NT2/D1 (cell line): ENCODE results near the gene ARL5C.

ENCODE experiments used
- DNase-seq: peaks from one replicate; pipeline ENCODE4 v3.0.0-alpha.2; 2011; ENCODE audit warnings: low read depth, low spot score
- H3K27me3 ChIP-seq: 2 replicates; pipeline ENCODE4 v1.6.0; 2011; ENCODE audit warnings: mild to moderate bottlenecking; ENCODE audit not compliant: insufficient read length, insufficient read depth
- H3K36me3 ChIP-seq: 2 replicates; pipeline ENCODE4 v1.6.1; 2011; ENCODE audit warnings: mild to moderate bottlenecking, low read length, mixed read lengths; ENCODE audit not compliant: insufficient read depth, insufficient read length
- H3K4me1 ChIP-seq: 2 replicates; pipeline ENCODE4 v1.5.1; 2011; ENCODE audit not compliant: insufficient read depth, insufficient read length
- H3K4me3 ChIP-seq: 2 replicates; pipeline ENCODE4 v1.5.1; 2011; ENCODE audit warnings: low read depth; ENCODE audit not compliant: insufficient read length
- H3K9ac ChIP-seq: 2 replicates; pipeline ENCODE4 v1.6.0; 2011; ENCODE audit warnings: low read depth; ENCODE audit not compliant: insufficient read length
- H3K9me3 ChIP-seq: 2 replicates; pipeline ENCODE4 v1.5.1; 2011; ENCODE audit warnings: mild to moderate bottlenecking, low read length; ENCODE audit not compliant: insufficient read depth
- SUZ12 ChIP-seq: IDR thresholded peaks from 2 replicates; pipeline ENCODE4 v1.6.1; 2011; ENCODE audit not compliant: insufficient read length, insufficient read depth; ENCODE audit errors: extremely low read depth
- YY1 ChIP-seq: IDR thresholded peaks from 2 replicates; pipeline ENCODE4 v1.6.1; 2011; ENCODE audit not compliant: insufficient read length, insufficient read depth
- ZNF274 ChIP-seq: IDR thresholded peaks from 2 replicates; pipeline ENCODE4 v1.6.1; 2011; ENCODE audit warnings: mild to moderate bottlenecking, low read depth, low read length

The ARL5C gene

DNA sequence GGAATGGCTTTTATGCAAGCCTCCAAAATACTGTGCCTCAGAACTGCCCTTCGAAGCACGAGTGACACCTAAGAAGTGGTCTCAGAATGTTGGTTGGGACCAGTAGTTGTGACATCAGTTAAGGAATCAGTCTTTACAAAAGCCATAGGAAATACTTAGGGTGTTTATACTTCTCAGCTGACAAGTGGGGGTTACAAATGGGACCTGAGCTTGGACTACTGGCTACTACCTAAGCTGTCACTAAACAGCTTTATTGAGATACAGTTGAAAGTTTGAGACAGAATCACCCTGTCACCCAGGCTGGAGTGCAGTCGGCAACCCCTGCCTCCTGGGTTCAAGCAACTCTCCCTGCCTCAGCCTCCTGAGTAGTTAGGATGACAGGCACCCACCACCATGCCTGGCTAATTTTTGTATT, 39.2 kb upstream of the ARL5C start:
- H3K4me3 ChIP-seq: no peak overlapping the region
- TF ChIP-seq SUZ12 (no peak), YY1 (no peak), ZNF274 (no peak)
- H3K9me3 ChIP-seq: no peaks in the 10 kb centered on the region
- no peak for DNase-seq
- H3K27me3 ChIP-seq: peaks cover 11% of the 10 kb centered on the region
- peaks cover 18% of the 10 kb centered on the region for H3K4me1 ChIP-seq
- peaks cover 51% of the 10 kb centered on the region for H3K36me3 ChIP-seq
- H3K9ac ChIP-seq: no peak overlapping the region

- H3K4me1 ChIP-seq: peaks cover 15% of the 10 kb centered on the region
- TF ChIP-seq YY1: no peak
- no peak for TF ChIP-seq SUZ12
Observed at GRCh38 chr17:39204245-39204644, 38.3 kb upstream of the ARL5C start.

GRCh38 chr17:39200957-39201510, 35.1 kb upstream of the ARL5C start:
- H3K36me3 ChIP-seq: peaks cover 51% of the 10 kb centered on the region
- H3K9ac ChIP-seq: peak overlapping the region; percentile 97
- H3K4me1 ChIP-seq: peaks cover 12% of the 10 kb centered on the region
- H3K4me3 ChIP-seq: peak overlapping the region; percentile 87
- no peaks in the 10 kb centered on the region for H3K9me3 ChIP-seq
- TF ChIP-seq YY1 (no peak), ZNF274 (no peak), SUZ12 (no peak)
- no peaks in the 10 kb centered on the region for H3K27me3 ChIP-seq
- DNase-seq: no peak

More at GRCh38 chr17:39204245-39204644, 38.3 kb upstream of the ARL5C start:
- H3K4me3 ChIP-seq: no peak overlapping the region
- DNase-seq: no peak
- no peaks in the 10 kb centered on the region for H3K9me3 ChIP-seq
- H3K9ac ChIP-seq: no peak overlapping the region
- peaks cover 51% of the 10 kb centered on the region for H3K36me3 ChIP-seq
- H3K27me3 ChIP-seq: peaks cover 2% of the 10 kb centered on the region

GRCh38 chr17:39200070-39200879, 34.3 kb upstream of the ARL5C start, which contains the start of gene RPL19:
TSS of gene RPL19 (plus strand) at chr17:39200283. CDS start at chr17:39200345, 62 bp downstream.
- peaks cover 19% of the 10 kb centered on the region for H3K4me1 ChIP-seq
- H3K36me3 ChIP-seq: peaks cover 48% of the 10 kb centered on the region
- peak within 1 kb of the TSS; percentile 87 for H3K4me3 ChIP-seq
- H3K27me3 ChIP-seq: no peaks in the 10 kb centered on the region
- H3K9me3 ChIP-seq: no peaks in the 10 kb centered on the region
- no peak for DNase-seq
- H3K9ac ChIP-seq: peak within 1 kb of the TSS; percentile 97
- TF ChIP-seq YY1 (no peak), SUZ12 (no peak), ZNF274 (no peak)

DNA sequence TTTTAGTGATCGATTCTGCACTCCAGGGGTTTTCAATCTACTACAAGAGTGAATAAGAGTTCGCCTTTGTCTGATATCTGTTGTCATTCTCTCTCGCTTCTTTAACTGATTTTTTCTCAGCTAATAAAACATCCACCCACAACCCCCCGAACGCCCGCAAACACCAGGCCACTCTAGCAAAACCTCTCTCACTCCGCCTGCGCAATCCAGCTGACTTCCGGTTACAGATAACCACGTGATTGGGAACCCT, 33.8 kb upstream of the ARL5C start:
- H3K27me3 ChIP-seq: no peaks in the 10 kb centered on the region
- no peak for TF ChIP-seq SUZ12
- TF ChIP-seq ZNF274: no peak
- TF ChIP-seq YY1: no peak
- H3K36me3 ChIP-seq: peaks cover 43% of the 10 kb centered on the region
- H3K4me3 ChIP-seq: peak overlapping the region; percentile 87
- H3K9me3 ChIP-seq: no peaks in the 10 kb centered on the region
- peaks cover 23% of the 10 kb centered on the region for H3K4me1 ChIP-seq
- peak overlapping the region; percentile 97 for H3K9ac ChIP-seq
- peak; percentile 79 for DNase-seq

DNA sequence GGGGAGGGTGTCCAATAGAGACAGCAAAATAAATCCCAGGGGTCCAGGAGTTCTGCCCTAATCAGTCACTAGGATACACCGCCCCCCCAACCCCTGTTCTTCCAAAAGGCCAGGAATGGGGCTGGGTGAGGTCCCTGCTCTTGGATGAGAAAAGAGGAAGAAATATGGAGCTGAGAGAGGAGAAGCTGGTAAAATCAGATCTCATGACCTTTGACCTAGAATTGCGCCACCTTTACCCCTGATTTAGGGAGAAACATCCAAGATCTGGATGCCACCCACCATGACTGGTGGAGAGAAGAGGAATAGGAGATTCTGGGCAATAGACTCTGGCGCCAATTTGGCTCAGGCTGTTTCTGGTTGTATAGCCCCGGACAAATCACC, 32.2 kb upstream of the ARL5C start:
- DNase-seq: no peak
- Histone ChIP-seq H3K36me3 (peaks cover 35% of the 10 kb centered on the region), H3K9ac (peak overlapping the region; percentile 69), H3K4me1 (peaks cover 32% of the 10 kb centered on the region), H3K4me3 (peak overlapping the region; percentile 25), H3K9me3 (no peaks in the 10 kb centered on the region), H3K27me3 (no peaks in the 10 kb centered on the region)
- TF ChIP-seq ZNF274 (no peak), YY1 (no peak), SUZ12 (no peak)

DNA sequence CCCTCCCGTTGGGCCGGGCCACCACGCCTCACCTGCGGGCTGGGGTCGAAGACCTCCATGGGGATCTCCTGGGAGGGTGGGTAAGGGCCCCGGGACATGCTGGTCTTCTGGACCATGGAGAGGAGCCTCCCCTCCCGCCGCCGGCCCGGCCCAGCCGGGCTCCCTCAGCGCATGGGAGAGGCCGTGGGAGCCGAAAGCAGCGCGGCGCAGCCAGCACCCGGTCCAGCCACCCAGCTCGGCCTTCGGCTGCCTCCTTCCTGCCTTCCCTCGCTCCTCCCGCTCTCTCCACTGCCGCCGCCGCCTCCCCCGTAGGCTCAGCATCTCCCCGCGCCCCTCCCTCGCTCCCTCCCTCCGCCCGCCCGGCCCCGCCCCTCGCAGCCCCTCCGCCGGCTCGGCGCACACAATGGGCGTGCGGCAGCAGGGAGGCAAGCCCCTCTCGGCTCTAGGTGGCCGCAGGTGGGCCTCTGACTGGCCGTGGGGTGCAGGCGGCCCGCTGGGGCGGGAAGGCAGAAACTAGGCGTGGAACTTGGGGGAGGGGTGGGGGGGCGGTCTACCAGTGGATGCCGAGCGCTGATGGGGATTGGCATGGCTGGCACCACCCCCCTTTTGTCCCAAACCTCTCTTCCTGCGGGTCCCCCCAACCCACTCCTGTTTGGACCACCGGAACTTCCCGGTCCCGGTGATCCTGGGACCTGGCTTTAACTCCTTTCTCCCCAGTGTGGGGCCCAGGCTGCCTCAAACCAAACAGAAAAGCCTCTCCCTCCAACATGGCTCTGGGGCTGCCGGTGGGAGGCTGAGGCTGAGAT, 31.6 kb upstream of the ARL5C start, which contains the start of gene CACNB1:
Gene CACNB1, minus strand, starts transcription at position 290 of the 806 bp plus-strand sequence. Its CDS starts 174 bp downstream, at position 116.
- DNase-seq: peak; percentile 48
- peak within 1 kb of the TSS; percentile 71 for H3K4me3 ChIP-seq
- H3K9ac ChIP-seq: peak within 1 kb of the TSS; percentile 84
- no peaks in the 10 kb centered on the region for H3K9me3 ChIP-seq
- H3K4me1 ChIP-seq: peaks cover 37% of the 10 kb centered on the region
- TF ChIP-seq ZNF274 (no peak), YY1 (no peak), SUZ12 (no peak)
- peaks cover 37% of the 10 kb centered on the region for H3K36me3 ChIP-seq
- H3K27me3 ChIP-seq: no peaks in the 10 kb centered on the region
